ENCODE data around the gene SLC29A1. TPM values are rescaled to one million over a fixed set of nuclear protein-coding genes. Genes with fewer than 3 reads are reported as not detected.

The SLC29A1 gene
- total and polyA plus RNA-seq, 4 donors: 15.1 to 67.2 (median 16.7) TPM

- Histone ChIP-seq H3K9me3 (ENCODE audit: control insufficient read depth in 4 of 4, low read length in 3 of 4) (no peaks in the 10 kb centered on the region), H3K4me3 (ENCODE audit: low read depth in 1 of 3, low read length in 3 of 3) (peak overlapping the region; percentile 74 to 88 (median 83)), H3K9ac (ENCODE audit: low read depth in 1 of 2, low read length in 2 of 2) (peak overlapping the region; percentile 93 to 100), H3K36me3 (ENCODE audit: control insufficient read depth in 4 of 4, insufficient read depth in 3 of 4, low read depth in 1 of 4, low read length in 3 of 4) (peaks cover 2 to 24% (median 20%) of the 10 kb centered on the region in 4 donors), H3K4me1 (ENCODE audit: control insufficient read depth in 4 of 4, insufficient read depth in 4 of 4, low read length in 3 of 4) (peaks cover 5 to 25% (median 21%) of the 10 kb centered on the region in 4 donors), H3K27ac (ENCODE audit: low read depth in 1 of 2, low read length in 2 of 2) (peak overlapping the region; percentile 99 to 100), H3K27me3 (ENCODE audit: control insufficient read depth in 4 of 4, insufficient read depth in 4 of 4, low read length in 3 of 4) (no peaks in the 10 kb centered on the region)
- DNase-seq (ENCODE audit: low spot score): peak; percentile 94
- TF ChIP-seq, protein P1, sequence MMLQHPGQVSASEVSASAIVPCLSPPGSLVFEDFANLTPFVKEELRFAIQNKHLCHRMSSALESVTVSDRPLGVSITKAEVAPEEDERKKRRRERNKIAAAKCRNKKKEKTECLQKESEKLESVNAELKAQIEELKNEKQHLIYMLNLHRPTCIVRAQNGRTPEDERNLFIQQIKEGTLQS (IDR thresholded peaks at IDR 0.05): no peak
- TF ChIP-seq SP1 (IDR thresholded peaks at IDR 0.05) (no peak), YY1 (IDR thresholded peaks at IDR 0.05) (peak; percentile 55), RAD21 (IDR thresholded peaks at IDR 0.05) (peak in 1 of 2 donors; percentile 35), FOXA1 (IDR thresholded peaks at IDR 0.05) (no peak), NR2F2 (IDR thresholded peaks at IDR 0.05) (peak; percentile 60), RXRA (IDR thresholded peaks at IDR 0.05) (peak; percentile 51 to 69), HNF4A (conservative IDR thresholded peaks at IDR 0.05) (peak in 1 of 2 donors; percentile 7), FOXA2 (IDR thresholded peaks at IDR 0.05) (no peak), TAF1 (conservative IDR thresholded peaks at IDR 0.05) (no peak), GABPA (IDR thresholded peaks at IDR 0.05 in 1 of 2, conservative IDR thresholded peaks at IDR 0.05 in 1 of 2) (no peak), MAX (IDR thresholded peaks at IDR 0.05) (no peak), EGR1 (IDR thresholded peaks at IDR 0.05; ENCODE audit: low read depth in 2 of 2) (no peak), HNF4G (IDR thresholded peaks at IDR 0.05) (no peak), JUND (IDR thresholded peaks at IDR 0.05) (no peak), ZBTB33 (IDR thresholded peaks at IDR 0.05) (no peak)
- TF ChIP-seq, protein P2, sequence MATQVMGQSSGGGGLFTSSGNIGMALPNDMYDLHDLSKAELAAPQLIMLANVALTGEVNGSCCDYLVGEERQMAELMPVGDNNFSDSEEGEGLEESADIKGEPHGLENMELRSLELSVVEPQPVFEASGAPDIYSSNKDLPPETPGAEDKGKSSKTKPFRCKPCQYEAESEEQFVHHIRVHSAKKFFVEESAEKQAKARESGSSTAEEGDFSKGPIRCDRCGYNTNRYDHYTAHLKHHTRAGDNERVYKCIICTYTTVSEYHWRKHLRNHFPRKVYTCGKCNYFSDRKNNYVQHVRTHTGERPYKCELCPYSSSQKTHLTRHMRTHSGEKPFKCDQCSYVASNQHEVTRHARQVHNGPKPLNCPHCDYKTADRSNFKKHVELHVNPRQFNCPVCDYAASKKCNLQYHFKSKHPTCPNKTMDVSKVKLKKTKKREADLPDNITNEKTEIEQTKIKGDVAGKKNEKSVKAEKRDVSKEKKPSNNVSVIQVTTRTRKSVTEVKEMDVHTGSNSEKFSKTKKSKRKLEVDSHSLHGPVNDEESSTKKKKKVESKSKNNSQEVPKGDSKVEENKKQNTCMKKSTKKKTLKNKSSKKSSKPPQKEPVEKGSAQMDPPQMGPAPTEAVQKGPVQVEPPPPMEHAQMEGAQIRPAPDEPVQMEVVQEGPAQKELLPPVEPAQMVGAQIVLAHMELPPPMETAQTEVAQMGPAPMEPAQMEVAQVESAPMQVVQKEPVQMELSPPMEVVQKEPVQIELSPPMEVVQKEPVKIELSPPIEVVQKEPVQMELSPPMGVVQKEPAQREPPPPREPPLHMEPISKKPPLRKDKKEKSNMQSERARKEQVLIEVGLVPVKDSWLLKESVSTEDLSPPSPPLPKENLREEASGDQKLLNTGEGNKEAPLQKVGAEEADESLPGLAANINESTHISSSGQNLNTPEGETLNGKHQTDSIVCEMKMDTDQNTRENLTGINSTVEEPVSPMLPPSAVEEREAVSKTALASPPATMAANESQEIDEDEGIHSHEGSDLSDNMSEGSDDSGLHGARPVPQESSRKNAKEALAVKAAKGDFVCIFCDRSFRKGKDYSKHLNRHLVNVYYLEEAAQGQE (IDR thresholded peaks at IDR 0.05): peak; percentile 51
- TF ChIP-seq, protein P3, sequence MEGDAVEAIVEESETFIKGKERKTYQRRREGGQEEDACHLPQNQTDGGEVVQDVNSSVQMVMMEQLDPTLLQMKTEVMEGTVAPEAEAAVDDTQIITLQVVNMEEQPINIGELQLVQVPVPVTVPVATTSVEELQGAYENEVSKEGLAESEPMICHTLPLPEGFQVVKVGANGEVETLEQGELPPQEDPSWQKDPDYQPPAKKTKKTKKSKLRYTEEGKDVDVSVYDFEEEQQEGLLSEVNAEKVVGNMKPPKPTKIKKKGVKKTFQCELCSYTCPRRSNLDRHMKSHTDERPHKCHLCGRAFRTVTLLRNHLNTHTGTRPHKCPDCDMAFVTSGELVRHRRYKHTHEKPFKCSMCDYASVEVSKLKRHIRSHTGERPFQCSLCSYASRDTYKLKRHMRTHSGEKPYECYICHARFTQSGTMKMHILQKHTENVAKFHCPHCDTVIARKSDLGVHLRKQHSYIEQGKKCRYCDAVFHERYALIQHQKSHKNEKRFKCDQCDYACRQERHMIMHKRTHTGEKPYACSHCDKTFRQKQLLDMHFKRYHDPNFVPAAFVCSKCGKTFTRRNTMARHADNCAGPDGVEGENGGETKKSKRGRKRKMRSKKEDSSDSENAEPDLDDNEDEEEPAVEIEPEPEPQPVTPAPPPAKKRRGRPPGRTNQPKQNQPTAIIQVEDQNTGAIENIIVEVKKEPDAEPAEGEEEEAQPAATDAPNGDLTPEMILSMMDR (IDR thresholded peaks at IDR 0.05; ENCODE audit: low read depth, low read length, missing input control): no peak
- under 1% methylated on average over 62 of the region's 62 CpGs for WGBS
Measured at GRCh38 chr6:44245912-44246662, 22.7 kb downstream of the SLC29A1 start.
